NCI-H460 (cell line): ENCODE results near the gene APOA1. TPM values are rescaled to one million over a fixed set of nuclear protein-coding genes. Genes with fewer than 3 reads are reported as not detected.

Experiments
- DNase-seq: peaks from one replicate; pipeline ENCODE4 v3.0.0-alpha.2; 2016; ENCODE audit warnings: low read depth; ENCODE audit errors: extremely low read depth
- total RNA-seq: library from RNA; depleted of rRNA; stranded (reverse); fragments of >200 nt; shearing (Covaris generic); gene quantifications from 2 replicates; pipeline ENCODE4 v1.2.3, GENCODE V29; 2014; rRNA removed

The APOA1 gene
- total RNA-seq, 1 experiment from 2014 or later = not detected

DNA sequence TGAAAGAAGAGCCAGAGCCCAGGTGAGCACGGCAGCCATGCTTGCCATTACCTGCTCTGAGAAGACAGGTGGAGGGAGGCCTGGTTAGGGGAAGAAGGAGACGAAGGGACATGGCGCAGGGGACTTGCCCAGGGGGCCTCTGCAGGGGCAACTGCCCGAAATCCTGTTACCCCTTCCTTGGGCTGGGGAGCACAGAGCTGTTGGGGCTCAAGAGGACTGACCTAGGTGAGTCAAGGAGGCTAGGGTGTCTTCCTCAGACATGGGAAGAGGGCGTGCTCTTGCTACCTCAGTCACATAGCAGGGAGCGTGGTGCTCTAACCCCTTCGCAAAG, 45.6 kb downstream of the APOA1 start, which contains the start of gene APOA5:
TSS of gene APOA5 (minus strand) at position 67 of the 331 bp plus-strand sequence. CDS start at position 48, 19 bp downstream.
- no peak for DNase-seq

- peak; percentile 40 for DNase-seq
Observed at GRCh38 chr11:116791002-116791812, 46.2 kb downstream of the APOA1 start.

DNA sequence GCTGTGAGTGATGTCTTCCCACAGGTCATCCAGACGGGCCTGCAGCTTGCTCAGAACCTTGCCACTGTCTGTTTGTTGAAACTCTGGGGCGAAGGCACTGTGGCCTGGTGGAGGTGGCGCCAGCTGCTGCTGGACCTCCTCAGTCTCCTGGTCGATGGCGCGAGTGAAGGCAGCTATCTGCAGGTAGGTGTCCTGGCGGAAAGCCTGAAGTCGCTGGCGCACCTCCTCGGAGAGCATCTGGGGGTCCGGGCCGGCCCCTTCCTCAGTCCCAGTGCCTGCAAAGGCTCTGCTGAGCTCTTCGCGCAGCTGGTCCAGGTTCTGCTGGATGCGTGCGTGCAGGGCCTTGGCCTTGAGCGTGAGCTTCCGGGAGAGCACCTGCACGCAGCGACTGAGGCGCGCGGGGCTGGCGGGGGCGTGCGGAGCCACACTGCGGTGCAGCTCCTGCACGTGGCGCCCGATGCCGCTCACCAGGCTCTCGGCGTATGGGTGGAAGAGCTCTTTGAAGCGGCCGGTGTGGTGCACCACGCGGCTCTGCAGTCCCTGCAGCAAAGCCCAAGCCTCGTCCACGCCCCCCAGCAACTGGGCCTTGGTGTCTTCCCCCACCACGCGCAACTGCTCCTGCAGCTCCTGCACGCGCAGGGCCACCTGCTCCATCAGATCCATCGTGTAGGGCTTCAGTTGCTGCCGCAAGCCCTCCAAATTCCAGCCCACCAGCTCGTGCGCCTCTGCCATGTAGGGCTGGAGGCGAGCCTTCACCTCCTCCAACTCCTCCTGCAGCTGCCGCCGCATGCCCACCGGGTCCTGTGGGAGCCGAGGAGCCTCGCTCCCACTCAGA, 47.0 kb downstream of the APOA1 start:
- no peak for DNase-seq

GRCh38 chr11:116788975-116789374, 48.4 kb downstream of the APOA1 start:
- no peak for DNase-seq

DNA sequence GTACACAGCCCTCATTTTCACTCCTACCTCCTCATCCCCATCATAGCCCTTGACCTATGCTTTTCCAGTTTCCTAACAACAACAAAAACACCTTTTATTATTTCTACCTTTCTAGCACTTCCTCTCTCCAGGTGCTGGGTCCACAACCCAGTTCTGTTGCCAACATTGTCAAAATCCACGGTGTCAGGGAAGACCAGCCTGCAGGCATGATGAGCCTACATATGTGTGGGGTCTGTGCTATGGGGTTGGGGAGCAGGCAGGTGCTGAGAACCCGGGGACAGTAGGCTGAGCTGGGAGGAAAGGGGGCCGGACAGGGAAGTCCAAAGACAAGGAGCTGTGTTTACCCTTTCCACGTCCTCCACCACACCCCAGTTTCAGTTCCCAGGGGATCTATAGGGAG, 48.9 kb downstream of the APOA1 start:
- no peak for DNase-seq

- DNase-seq = peak; percentile 44
Observed at GRCh38 chr11:116787786-116788486, 49.5 kb downstream of the APOA1 start, which contains the start of gene ZPR1. TSS of gene ZPR1 (minus strand) at chr11:116788023. CDS start at chr11:116787990, 33 bp downstream.

- no peak for DNase-seq
Observed at GRCh38 chr11:116787436-116787785, 50.0 kb downstream of the APOA1 start.

DNA sequence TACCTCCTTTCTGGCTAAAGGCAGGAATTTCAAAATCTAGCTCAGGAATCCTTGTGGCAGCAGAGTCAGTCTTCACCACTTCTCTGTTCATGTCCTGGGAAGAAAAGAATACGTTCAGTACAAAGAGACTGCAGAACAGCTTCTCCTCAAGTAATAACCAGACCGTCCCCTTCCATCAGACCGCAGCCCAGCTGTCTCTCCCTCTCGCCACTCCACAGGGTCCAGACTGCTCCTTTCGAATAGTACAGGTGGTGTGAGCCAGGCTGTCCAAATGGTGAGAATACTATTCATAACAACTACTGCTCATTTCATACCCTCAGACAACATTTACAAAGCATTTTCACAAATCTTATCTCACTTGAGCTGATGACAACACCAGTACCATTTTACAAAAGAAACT, 50.5 kb downstream of the APOA1 start:
- DNase-seq = no peak

DNA sequence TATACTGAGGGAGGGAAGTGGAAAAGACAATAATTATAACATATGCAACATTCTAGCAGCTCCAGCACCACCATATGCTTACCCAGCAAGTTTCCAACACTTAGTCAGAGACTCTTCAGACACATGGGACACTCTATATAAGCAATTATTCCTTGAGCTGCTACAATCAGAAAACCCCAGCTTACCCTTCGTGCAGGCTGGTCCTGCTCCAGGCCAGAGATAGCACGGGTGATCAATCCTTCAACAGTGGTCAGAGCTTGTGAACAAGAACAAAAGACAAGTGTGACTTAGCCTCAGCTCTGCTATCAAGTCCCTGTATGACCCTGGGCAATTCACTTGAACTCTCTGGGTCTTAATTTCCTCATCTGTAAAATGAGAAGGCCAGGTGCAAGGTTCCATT, 51.1 kb downstream of the APOA1 start:
- DNase-seq = no peak

Other genes starting within 250 kb of the APOA1 start
- 14.4 and 15.9 TPM in 2 replicates for gene BUD13, start 64.6 kb downstream of the APOA1 start, total RNA-seq
- 54.3 and 70.3 TPM in 2 replicates for gene ZPR1, start 49.6 kb downstream of the APOA1 start, total RNA-seq
- not detected in 2 replicates for gene APOA5, start 45.7 kb downstream of the APOA1 start, total RNA-seq
- gene APOA4, start 14.3 kb downstream of the APOA1 start, total RNA-seq = not detected in 2 replicates
- gene APOC3, start 7.7 kb downstream of the APOA1 start, total RNA-seq = not detected in 2 replicates